Breast epithelium (tissue), 4 donors: Measurements from ENCODE around the gene ADAMTS13. TPM values are rescaled to one million over a fixed set of nuclear protein-coding genes. Genes with fewer than 3 reads are reported as not detected.

Source experiments
- DNase-seq, 2 donors: peaks; one replicate each; pipeline ENCODE4 v3.0.0-alpha.2; 2019; ENCODE audit warnings: low spot score in 2 of 2
- H3K27ac ChIP-seq, 2 donors: fragments of 200-600 bp; sonication (generic) in 1 of 2; one replicate each; pipeline ENCODE4 v1.5.1; 2016 to 2019; ENCODE audit warnings: mild to moderate bottlenecking in 1 of 2
- H3K27me3 ChIP-seq, 2 donors: fragments of 200-600 bp; sonication (generic) in 1 of 2; one replicate each; pipeline versions ENCODE4 v1.5.1 to v1.6.0; 2017 to 2019; ENCODE audit warnings: control low read depth in 1 of 2, mild to moderate bottlenecking in 1 of 2
- H3K36me3 ChIP-seq: fragments of 200-600 bp; one replicate; pipeline ENCODE4 v1.5.1; 2019
- H3K4me1 ChIP-seq, 2 donors: fragments of 200-600 bp; sonication (generic); one replicate each; pipeline ENCODE4 v1.5.1; 2016 to 2019; ENCODE audit warnings: control low read depth in 1 of 2
- H3K4me3 ChIP-seq, 3 donors: fragments of 200-600 bp; sonication (generic); 1 replicate in 2 of 3; 2 replicates in 1 of 3; pipeline ENCODE4 v1.5.1; 2016 to 2019; ENCODE audit warnings: mild to moderate bottlenecking in 3 of 3, moderate library complexity in 2 of 3
- H3K9me3 ChIP-seq, 2 donors: fragments of 200-600 bp; sonication (generic) in 1 of 2; one replicate each; pipeline ENCODE4 v1.5.1; 2016 to 2019; ENCODE audit warnings: control low read depth in 1 of 2
- CTCF ChIP-seq, 3 donors: fragments of 450-650 bp; IDR thresholded peaks; one replicate each; pipeline ENCODE4 v1.5.1; 2016 to 2017; ENCODE audit warnings: antibody characterized with exemption in 3 of 3, mild to moderate bottlenecking in 3 of 3, moderate library complexity in 3 of 3
- POLR2A ChIP-seq: fragments of 450-650 bp; IDR thresholded peaks from one replicate; pipeline ENCODE4 v1.6.1; 2016; ENCODE audit warnings: antibody characterized with exemption, mild to moderate bottlenecking, moderate library complexity
- POLR2AphosphoS5 ChIP-seq, 3 donors: sonication (generic); formaldehyde crosslinking; IDR thresholded peaks; one replicate each; pipeline ENCODE4 v1.6.1; 2017; ENCODE audit warnings: antibody characterized with exemption in 3 of 3
- intact Hi-C: fragments of 100-400 bp; cut with DNase I; formaldehyde crosslinking; loops from one replicate; pipeline ENCODE4 v1.15.1; 2023; ENCODE audit warnings: low total_unique reads
- total RNA-seq, 3 donors: library from RNA; depleted of rRNA; stranded (reverse); fragments of >200 nt; gene quantifications; one replicate each; pipeline ENCODE4 v1.1.0, GENCODE V29; 2016

ADAMTS13 gene
- total RNA-seq, 3 donors from 2014 or later = 0.88 to 2.9 (median 0.96) TPM

GRCh38 chr9:133457233-133457632 is 35.1 kb downstream of the ADAMTS13 start:
- intact Hi-C loops = no loop called here
- Histone ChIP-seq H3K4me3 (no peak overlapping the region), H3K36me3 (no peaks in the 10 kb centered on the region), H3K27ac (no peak overlapping the region), H3K9me3 (no peaks in the 10 kb centered on the region), H3K4me1 (peaks cover 0 to 7% of the 10 kb centered on the region in 2 donors), H3K27me3 (no peaks in the 10 kb centered on the region)
- DNase-seq = no peak
- TF ChIP-seq CTCF (IDR thresholded peaks at IDR 0.05) = no peak
- TF ChIP-seq POLR2A = no peak
- TF ChIP-seq POLR2AphosphoS5 (IDR thresholded peaks at IDR 0.05) = no peak

DNA sequence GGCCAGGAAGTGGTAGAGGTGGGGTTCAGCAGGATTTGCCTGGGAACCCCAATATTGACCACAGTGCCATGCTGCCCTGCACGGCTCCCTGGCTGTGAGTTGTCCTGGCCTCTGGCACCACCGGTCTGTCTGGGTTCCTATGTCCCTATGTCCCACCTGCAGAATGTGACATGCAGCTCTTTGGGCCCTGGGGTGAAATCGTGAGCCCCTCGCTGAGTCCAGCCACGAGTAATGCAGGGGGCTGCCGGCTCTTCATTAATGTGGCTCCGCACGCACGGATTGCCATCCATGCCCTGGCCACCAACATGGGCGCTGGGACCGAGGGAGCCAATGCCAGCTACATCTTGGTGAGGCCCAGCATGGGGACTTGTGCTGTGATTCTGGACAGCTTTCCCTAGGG is 35.6 kb downstream of the ADAMTS13 start:
- TF ChIP-seq POLR2AphosphoS5 (IDR thresholded peaks at IDR 0.05) (no peak), CTCF (IDR thresholded peaks at IDR 0.05) (no peak), POLR2A (no peak)
- Histone ChIP-seq H3K4me1 (peaks cover 0 to 7% of the 10 kb centered on the region in 2 donors), H3K4me3 (no peak overlapping the region), H3K27me3 (no peaks in the 10 kb centered on the region), H3K9me3 (no peaks in the 10 kb centered on the region), H3K27ac (no peak overlapping the region), H3K36me3 (no peaks in the 10 kb centered on the region)
- DNase-seq = no peak
- intact Hi-C loops = no loop called here

GRCh38 chr9:133458643-133459312 is 36.6 kb downstream of the ADAMTS13 start:
- H3K36me3 ChIP-seq = no peaks in the 10 kb centered on the region
- H3K27ac ChIP-seq = peak overlapping the region; percentile 95 to 98
- H3K4me1 ChIP-seq = peaks cover 0 to 7% of the 10 kb centered on the region in 2 donors
- H3K27me3 ChIP-seq = no peaks in the 10 kb centered on the region
- DNase-seq = no peak
- no peak for TF ChIP-seq POLR2AphosphoS5 (IDR thresholded peaks at IDR 0.05)
- TF ChIP-seq CTCF (IDR thresholded peaks at IDR 0.05) = no peak
- TF ChIP-seq POLR2A = no peak
- H3K9me3 ChIP-seq = no peaks in the 10 kb centered on the region
- H3K4me3 ChIP-seq = peak overlapping the region; percentile 70 to 81 (median 71)
- intact Hi-C loops = no loop called here

DNA sequence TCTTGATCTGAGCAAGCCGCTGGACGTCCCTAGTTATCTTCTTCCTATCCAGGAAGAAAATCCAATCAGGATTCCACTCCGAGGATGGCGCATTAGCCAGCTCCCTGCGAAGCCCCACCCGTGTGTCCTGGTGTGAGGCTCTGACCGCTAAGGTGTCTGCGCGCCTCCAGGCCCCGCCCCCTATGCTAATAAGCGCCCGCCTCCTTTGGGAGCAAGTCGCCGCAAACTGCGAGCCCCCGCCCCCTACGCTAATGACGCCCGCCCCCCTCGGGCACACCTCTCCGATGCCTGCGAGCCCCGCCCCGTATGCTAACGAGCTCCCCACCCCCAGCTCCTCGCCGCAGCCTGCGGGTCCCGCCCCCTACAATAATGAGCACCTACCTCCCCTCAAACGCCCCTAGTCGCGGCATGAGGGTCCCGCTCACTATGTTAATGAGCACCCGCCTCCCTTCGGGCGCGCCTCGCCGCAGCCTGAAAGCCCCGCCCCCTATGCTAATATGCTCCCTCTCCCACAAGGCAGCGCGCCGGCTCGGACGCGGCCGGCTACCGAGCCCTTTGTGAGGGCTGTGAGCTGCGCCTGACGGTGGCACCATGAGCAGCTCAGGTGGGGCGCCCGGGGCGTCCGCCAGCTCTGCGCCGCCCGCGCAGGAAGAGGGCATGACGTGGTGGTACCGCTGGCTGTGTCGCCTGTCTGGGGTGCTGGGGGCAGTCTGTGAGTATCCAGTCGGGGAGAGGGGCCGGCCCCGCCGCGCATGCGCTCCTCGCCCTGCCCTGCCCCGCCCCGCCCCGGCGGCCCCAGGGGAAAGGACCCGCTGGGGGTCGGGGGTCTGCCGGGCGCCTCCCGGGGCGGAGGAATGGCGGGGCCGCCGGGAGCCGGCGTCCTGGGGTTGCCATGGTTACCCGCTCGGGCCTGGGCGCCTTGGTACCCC is 37.6 kb downstream of the ADAMTS13 start, which contains the start of gene CACFD1:
Gene CACFD1, plus strand, starts transcription at position 503 of the 929 bp plus-strand sequence. Its CDS starts 89 bp downstream, at position 592.
- intact Hi-C loops = no loop called here
- Histone ChIP-seq H3K27me3 (no peaks in the 10 kb centered on the region), H3K9me3 (no peaks in the 10 kb centered on the region), H3K4me3 (peak within 1 kb of the TSS; percentile 70 to 81 (median 71)), H3K36me3 (no peaks in the 10 kb centered on the region), H3K4me1 (peaks cover 0 to 7% of the 10 kb centered on the region in 2 donors), H3K27ac (peak within 1 kb of the TSS; percentile 95 to 98)
- peak; percentile 96 to 98 for DNase-seq
- TF ChIP-seq POLR2AphosphoS5 (IDR thresholded peaks at IDR 0.05) (peak; percentile 72 to 91 (median 76)), CTCF (IDR thresholded peaks at IDR 0.05) (no peak), POLR2A (no peak)
